Common myeloid progenitor, CD34-positive (primary cell): ENCODE data around the gene LMF2.

ENCODE experiments used
- CTCF ChIA-PET: fragments of 350-600 bp; sonication (Branson Sonifier 250); formaldehyde crosslinking; loops from one replicate; lab custom pipeline; 2021; ENCODE audit warnings: antibody characterized with exemption; lab: Charles Lee
- POLR2A ChIA-PET: fragments of 350-600 bp; sonication (Branson Sonifier 250); formaldehyde crosslinking; loops from one replicate; lab custom pipeline; 2021; ENCODE audit warnings: antibody characterized with exemption; lab: Charles Lee
- DNase-seq, 3 donors: peaks; one replicate each; pipeline versions ENCODE4 v3.0.0 to v3.0.0-alpha.2; 2013
- H3K27ac ChIP-seq, 2 experiments: 1 replicate in 1 of 2; 2 replicates in 1 of 2; pipeline ENCODE4 v1.7.0; 2013; ENCODE audit warnings: inconsistent platforms in 2 of 2, low read length in 2 of 2, mild to moderate bottlenecking in 2 of 2, low read depth in 1 of 2, moderate library complexity in 1 of 2; ENCODE audit not compliant: severe bottlenecking in 2 of 2, insufficient read depth in 1 of 2, poor library complexity in 1 of 2
- H3K27me3 ChIP-seq, 5 experiments: replicated peaks in 2 of 5; 1 replicate in 3 of 5; 2 replicates in 2 of 5; pipeline versions ENCODE4 v1.6.1 to v1.7.0; 2013; ENCODE audit warnings: low read length in 4 of 5, mild to moderate bottlenecking in 2 of 5, moderate library complexity in 2 of 5, inconsistent platforms in 1 of 5; ENCODE audit not compliant: insufficient read depth in 5 of 5, control insufficient read depth in 4 of 5
- H3K36me3 ChIP-seq, 4 experiments: 1 replicate in 2 of 4; 2 replicates in 2 of 4; pipeline versions ENCODE4 v1.6.1 to v1.7.0; 2013; ENCODE audit warnings: low read length in 3 of 4, control low read depth in 1 of 4, mild to moderate bottlenecking in 1 of 4; ENCODE audit not compliant: control insufficient read depth in 4 of 4, insufficient read depth in 4 of 4
- H3K4me1 ChIP-seq, 4 experiments: 1 replicate in 3 of 4; 2 replicates in 1 of 4; pipeline versions ENCODE4 v1.6.1 to v1.7.1; 2013; ENCODE audit warnings: low read length in 3 of 4, mild to moderate bottlenecking in 3 of 4, control low read depth in 1 of 4, inconsistent platforms in 1 of 4, moderate library complexity in 1 of 4; ENCODE audit not compliant: control insufficient read depth in 4 of 4, insufficient read depth in 4 of 4; ENCODE audit errors: control extremely low read depth in 1 of 4
- H3K4me3 ChIP-seq, 7 experiments: 1 replicate in 4 of 7; 2 replicates in 3 of 7; pipeline versions ENCODE4 v1.5.1 to v1.7.0; 2013; ENCODE audit warnings: mild to moderate bottlenecking in 7 of 7, low read length in 6 of 7, moderate library complexity in 6 of 7, inconsistent platforms in 2 of 7, low read depth in 2 of 7, control low read depth in 1 of 7; ENCODE audit not compliant: insufficient read depth in 4 of 7, control insufficient read depth in 1 of 7; ENCODE audit errors: extremely low read depth in 1 of 7
- H3K9me3 ChIP-seq, 5 experiments: 1 replicate in 4 of 5; 2 replicates in 1 of 5; pipeline versions ENCODE4 v1.6.1 to v1.7.1; 2013; ENCODE audit warnings: low read length in 4 of 5, mild to moderate bottlenecking in 2 of 5, inconsistent platforms in 1 of 5, low read depth in 1 of 5, moderate library complexity in 1 of 5; ENCODE audit not compliant: control insufficient read depth in 4 of 5, insufficient read depth in 2 of 5; ENCODE audit errors: control extremely low read depth in 1 of 5
- WGBS: methylation state at CpG from one replicate; pipeline ENCODE4 v1.1.5; 2013; ENCODE audit not compliant: insufficient coverage; 5-methylcytosine and 5-hydroxymethylcytosine counted together

The LMF2 gene

GRCh38 chr22:50482107-50483074 is 25.1 kb downstream of the LMF2 start:
- Histone ChIP-seq H3K27ac (no peak overlapping the region), H3K4me1 (peaks cover 0 to 23% (median 18%) of the 10 kb centered on the region in 4 experiments), H3K9me3 (no peaks in the 10 kb centered on the region), H3K27me3 (peaks cover 0 to 53% (median 22%) of the 10 kb centered on the region in 5 experiments), H3K4me3 (peak overlapping the region in 2 of 7 experiments; percentile 56 to 65), H3K36me3 (no peaks in the 10 kb centered on the region)
- POLR2A ChIA-PET = no interaction called here
- 77% methylated on average over 34 of the region's 35 CpGs for WGBS
- DNase-seq = peak in 2 of 3 donors; percentile 66 to 67
- CTCF ChIA-PET = interaction anchor here (1.0 to 1.1 kb wide), 3 partner anchors 9 to 126 kb away, joined by 3 to 4 read pairs (median 3); no protein-coding TSS in a partner anchor

GRCh38 chr22:50481440-50482106 is 25.9 kb downstream of the LMF2 start, which contains the start of gene ADM2:
TSS of gene ADM2 (plus strand) at chr22:50481543. CDS start at chr22:50481848, 305 bp downstream.
- CTCF ChIA-PET = interaction anchor here (1.4 kb wide), 1 partner anchor 19 kb away, joined by 5 read pairs; no protein-coding TSS in a partner anchor
- Histone ChIP-seq H3K36me3 (no peaks in the 10 kb centered on the region), H3K9me3 (no peaks in the 10 kb centered on the region), H3K27ac (no peak within 1 kb of the TSS), H3K4me1 (peaks cover 0 to 23% (median 18%) of the 10 kb centered on the region in 4 experiments), H3K27me3 (peaks cover 0 to 53% (median 22%) of the 10 kb centered on the region in 5 experiments), H3K4me3 (peak within 1 kb of the TSS in 6 of 7 experiments; percentile 6 to 65 (median 54))
- 4% methylated on average over 50 of the region's 70 CpGs for WGBS
- DNase-seq = peak in 2 of 3 donors; percentile 50 to 54
- POLR2A ChIA-PET = interaction anchor here (0.7 kb wide), 1 partner anchor 13 kb away, joined by 4 read pairs; no protein-coding TSS in a partner anchor

GRCh38 chr22:50481045-50481439 is 26.5 kb downstream of the LMF2 start:
- Histone ChIP-seq H3K27ac (no peak overlapping the region), H3K36me3 (no peaks in the 10 kb centered on the region), H3K4me1 (peaks cover 0 to 23% (median 18%) of the 10 kb centered on the region in 4 experiments), H3K4me3 (peak overlapping the region in 6 of 7 experiments; percentile 6 to 65 (median 54)), H3K27me3 (peaks cover 0 to 53% (median 22%) of the 10 kb centered on the region in 5 experiments), H3K9me3 (no peaks in the 10 kb centered on the region)
- CTCF ChIA-PET = interaction anchor here (1.4 kb wide), 1 partner anchor 18 kb away, joined by 5 read pairs; no protein-coding TSS in a partner anchor
- POLR2A ChIA-PET = interaction anchor here (0.7 kb wide), 1 partner anchor 12 kb away, joined by 4 read pairs; no protein-coding TSS in a partner anchor
- 5% methylated on average over 35 of the region's 45 CpGs for whole genome bisulfite sequencing
- DNase-seq = no peak

GRCh38 chr22:50479721-50480120 is 27.8 kb downstream of the LMF2 start:
- H3K36me3 ChIP-seq = no peaks in the 10 kb centered on the region
- DNase-seq = peak in 2 of 3 donors; percentile 31 to 34
- ChIA-PET CTCF (interaction anchor here (1.0 to 1.4 kb wide), 3 partner anchors 17 to 141 kb away, joined by 3 to 5 read pairs (median 3); no protein-coding TSS in a partner anchor), POLR2A (interaction anchor here (1.2 to 1.3 kb wide), 2 partner anchors 8 to 11 kb away, joined by 3 read pairs; no protein-coding TSS in a partner anchor)
- 60% methylated on average over 6 of the region's 11 CpGs for WGBS
- no peak overlapping the region for H3K4me3 ChIP-seq
- no peaks in the 10 kb centered on the region for H3K9me3 ChIP-seq
- peaks cover 0 to 24% (median 19%) of the 10 kb centered on the region in 4 experiments for H3K4me1 ChIP-seq
- no peak overlapping the region for H3K27ac ChIP-seq
- peaks cover 0 to 53% (median 22%) of the 10 kb centered on the region in 5 experiments for H3K27me3 ChIP-seq

- POLR2A ChIA-PET = no interaction called here
- WGBS = 96% methylated on average over 10 of the region's 12 CpGs
- no peaks in the 10 kb centered on the region for H3K36me3 ChIP-seq
- peaks cover 0 to 45% (median 18%) of the 10 kb centered on the region in 5 experiments for H3K27me3 ChIP-seq
- H3K27ac ChIP-seq = no peak overlapping the region
- CTCF ChIA-PET = interaction anchor here (1.0 kb wide), 1 partner anchor 22 kb away, joined by 3 read pairs; no protein-coding TSS in a partner anchor
- no peaks in the 10 kb centered on the region for H3K9me3 ChIP-seq
- H3K4me1 ChIP-seq = peaks cover 0 to 36% (median 32%) of the 10 kb centered on the region in 4 experiments
- DNase-seq = no peak
- H3K4me3 ChIP-seq = no peak overlapping the region
These were observed 29.6 kb downstream of the LMF2 start for GRCh38 chr22:50477923-50478322.

- H3K9me3 ChIP-seq = no peaks in the 10 kb centered on the region
- CTCF ChIA-PET = no interaction called here
- 97% methylated on average over 5 of the region's 7 CpGs for WGBS
- peaks cover 4 to 39% (median 38%) of the 10 kb centered on the region in 4 experiments for H3K4me1 ChIP-seq
- POLR2A ChIA-PET = no interaction called here
- H3K27me3 ChIP-seq = peaks cover 0 to 34% (median 10%) of the 10 kb centered on the region in 5 experiments
- H3K36me3 ChIP-seq = no peaks in the 10 kb centered on the region
- H3K27ac ChIP-seq = no peak overlapping the region
- DNase-seq = no peak
- H3K4me3 ChIP-seq = no peak overlapping the region
These were observed 30.6 kb downstream of the LMF2 start for GRCh38 chr22:50476868-50477267.
